Lung (tissue), 12 donors: ENCODE results near the gene SLC41A1. TPM values are rescaled to one million over a fixed set of nuclear protein-coding genes. Genes with fewer than 3 reads are reported as not detected.

Experiments used
- ATAC-seq: fragments of 200-7000 bp; cut with Tn5 transposase; one replicate; pipeline ENCODE4 v1.9.1; 2020; ENCODE audit warnings: moderate number of reproducible peaks; ENCODE audit not compliant: insufficient read depth, low FRiP score
- DNase-seq, 3 donors: peaks; one replicate each; pipeline ENCODE4 v3.0.0-alpha.2; 2013 to 2017
- H3K27ac ChIP-seq, 2 donors: one replicate each; pipeline ENCODE4 v1.5.1; 2013; ENCODE audit warnings: mild to moderate bottlenecking in 2 of 2, moderate library complexity in 2 of 2, control low read depth in 1 of 2, inconsistent platforms in 1 of 2, low read depth in 1 of 2, low read length in 1 of 2
- H3K27me3 ChIP-seq, 3 donors: one replicate each; pipeline ENCODE4 v1.5.1; 2013; ENCODE audit warnings: low read length in 2 of 3; ENCODE audit not compliant: control insufficient read depth in 3 of 3, insufficient read depth in 3 of 3
- H3K36me3 ChIP-seq, 4 donors: one replicate each; pipeline ENCODE4 v1.5.1; 2013; ENCODE audit warnings: low read length in 4 of 4, mild to moderate bottlenecking in 1 of 4, moderate library complexity in 1 of 4; ENCODE audit not compliant: control insufficient read depth in 4 of 4, insufficient read depth in 4 of 4
- H3K4me1 ChIP-seq, 5 donors: one replicate each; pipeline ENCODE4 v1.5.1; 2013; ENCODE audit warnings: low read length in 5 of 5, mild to moderate bottlenecking in 2 of 5, moderate library complexity in 1 of 5; ENCODE audit not compliant: control insufficient read depth in 5 of 5, insufficient read depth in 5 of 5
- H3K4me3 ChIP-seq: one replicate; pipeline ENCODE4 v1.5.1; 2013; ENCODE audit warnings: mild to moderate bottlenecking, control low read depth, moderate library complexity
- H3K9ac ChIP-seq, 2 donors: one replicate each; pipeline ENCODE4 v1.5.1; 2013; ENCODE audit warnings: low read length in 2 of 2, control low read depth in 1 of 2; ENCODE audit not compliant: insufficient read depth in 1 of 2
- H3K9me3 ChIP-seq, 4 donors: one replicate each; pipeline ENCODE4 v1.5.1; 2013; ENCODE audit warnings: low read length in 3 of 4, mild to moderate bottlenecking in 1 of 4, moderate library complexity in 1 of 4; ENCODE audit not compliant: control insufficient read depth in 4 of 4, insufficient read depth in 3 of 4
- CTCF ChIP-seq: IDR thresholded peaks from 2 replicates; pipeline ENCODE4 v1.5.1; 2012; ENCODE audit warnings: mild to moderate bottlenecking; ENCODE audit errors: control extremely low read depth, extremely low read depth
- WGBS, 2 donors: extraction: QIAGEN DNeasy Blood & Tissue Kit; methylation state at CpG; one replicate each; pipeline ENCODE4 v1.1.7; 2013; 5-methylcytosine and 5-hydroxymethylcytosine counted together
- polyA plus RNA-seq, 2 donors: library from polyadenylated mRNA; stranded (reverse); fragments of 200-250 nt; gene quantifications; one replicate each; pipeline ENCODE4 v1.2.1, GENCODE V29; 2013
- total RNA-seq, 2 donors: library from RNA; depleted of rRNA in 1 of 2; stranded (reverse); fragments of >200 nt in 1 of 2; gene quantifications; one replicate each; pipeline ENCODE4 v1.2.1, GENCODE V29; 2014 to 2021
- donor health status: control.
- donor health status: control.
- donor health status: Bipolar disorder and iron deficiency.
- donor health status: healthy.
- donor health status: DM: yes; HTN: yes; CAD: no.

Gene SLC41A1
- total and polyA plus RNA-seq, 4 donors, result 11.8 to 26.9 (median 22.4) TPM

DNA sequence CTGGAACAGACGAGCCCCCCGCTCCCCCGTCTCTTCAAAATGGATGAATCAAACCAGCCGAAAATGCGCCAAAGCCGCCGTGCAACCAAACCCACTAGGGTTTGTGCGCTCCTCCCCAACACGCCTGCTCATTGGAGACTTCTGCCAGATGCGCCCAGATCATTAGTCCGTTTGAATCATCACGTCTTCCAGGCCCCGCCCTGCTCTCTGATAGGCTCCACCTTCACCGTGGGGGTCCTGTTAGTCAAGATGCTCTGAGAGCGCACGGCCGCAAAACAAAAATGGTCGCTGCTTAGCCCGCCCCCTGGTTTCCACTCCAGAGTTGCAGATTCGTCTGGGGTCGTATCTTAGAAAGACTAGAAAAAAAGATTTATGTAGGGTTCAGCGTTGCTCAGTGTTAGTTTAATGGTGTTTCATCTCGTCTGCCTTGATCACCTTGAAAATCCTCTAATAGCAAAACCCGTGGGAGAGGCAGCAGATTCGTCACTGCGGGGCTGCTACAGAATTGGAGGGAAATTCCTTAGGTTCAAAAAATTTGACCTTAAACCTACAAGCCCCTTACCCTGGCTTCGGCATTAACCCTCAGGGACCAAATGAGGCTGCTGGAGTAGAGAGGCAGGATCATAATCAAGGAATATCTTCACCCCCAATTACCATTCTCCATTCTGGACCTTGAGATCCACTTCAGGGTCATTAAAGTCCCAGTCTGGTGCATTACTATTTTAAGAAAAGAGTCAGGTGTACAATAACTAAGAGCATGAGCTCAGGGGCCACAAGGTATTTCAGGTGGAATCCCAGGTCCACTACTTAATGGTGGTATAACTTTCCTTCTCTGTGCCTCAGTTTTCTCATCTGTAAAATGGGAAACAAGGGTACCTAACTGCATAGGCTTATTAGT, 62.6 kb downstream of the SLC41A1 start, which contains the start of gene NUCKS1:
TSS of gene NUCKS1 (minus strand) at position 45 of the 898 bp plus-strand sequence. CDS start 209 bp downstream, outside the sequence.
- no peaks in the 10 kb centered on the region for H3K9me3 ChIP-seq
- H3K36me3 ChIP-seq, result no peaks in the 10 kb centered on the region
- H3K9ac ChIP-seq, result peak within 1 kb of the TSS; percentile 85 to 93
- peak within 1 kb of the TSS; percentile 94 to 100 for H3K27ac ChIP-seq
- peaks cover 2 to 29% (median 15%) of the 10 kb centered on the region in 5 donors for H3K4me1 ChIP-seq
- H3K27me3 ChIP-seq, result no peaks in the 10 kb centered on the region
- ATAC-seq (peak; percentile 89), DNase-seq (peak; percentile 99 to 100 (median 100))
- no peak for TF ChIP-seq CTCF
- WGBS, 2 donors, result 0 to 1% methylated on average over 27 of the region's 27 CpGs
- H3K4me3 ChIP-seq, result peak within 1 kb of the TSS; percentile 59

DNA sequence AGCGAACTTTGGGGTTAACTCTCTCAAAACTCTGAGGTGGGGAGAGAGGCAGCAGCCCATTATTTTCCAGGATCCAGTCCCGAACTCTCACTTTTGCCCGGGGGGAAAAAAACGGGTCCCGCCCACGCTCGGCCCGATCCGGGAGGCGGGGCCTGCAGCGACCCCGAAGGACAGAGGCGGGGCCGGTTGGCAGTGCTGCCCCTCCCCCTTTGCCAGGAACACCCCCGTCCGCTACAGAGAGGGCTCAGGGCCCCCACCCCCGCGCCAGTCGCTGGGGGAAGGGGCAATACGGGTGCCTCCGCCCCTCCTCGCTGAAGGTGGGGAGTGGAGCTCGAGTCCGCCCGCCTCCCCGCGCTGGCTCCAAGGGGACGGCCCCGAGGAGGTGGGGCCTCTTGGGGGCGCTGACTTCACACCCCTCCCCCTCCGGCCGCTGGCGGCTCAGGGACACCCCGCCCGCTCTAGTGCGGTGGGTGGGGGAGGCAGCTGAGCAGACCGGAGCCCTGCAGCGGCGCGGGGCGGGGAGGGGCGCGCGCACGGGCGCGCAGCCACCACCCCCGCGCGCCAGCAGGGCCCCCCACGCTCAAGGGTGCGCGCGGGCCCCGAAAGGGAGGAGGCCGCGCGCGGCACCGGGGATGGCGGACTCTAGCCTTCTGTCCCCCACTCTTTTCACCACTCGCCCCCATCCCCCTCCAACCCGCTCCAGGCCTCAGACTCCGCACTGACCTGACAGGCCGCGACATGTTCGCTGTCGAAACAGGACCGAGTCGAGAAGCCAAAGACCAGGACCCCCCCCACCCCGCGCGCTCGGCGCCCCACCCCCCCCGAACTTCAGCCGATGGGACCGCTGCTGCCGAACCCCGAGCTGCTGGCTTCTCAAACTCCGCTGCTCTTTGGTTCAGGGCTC, 63.5 kb downstream of the SLC41A1 start:
- 0 to 1% methylated on average over 63 to 78 of the region's 81 CpGs for WGBS, 2 donors
- ATAC-seq, result peak; percentile 88

More for the DNA sequence above, 63.5 kb downstream of the SLC41A1 start:
- TF ChIP-seq CTCF, result no peak
- Histone ChIP-seq H3K36me3 (no peaks in the 10 kb centered on the region), H3K4me1 (peaks cover 3 to 29% (median 15%) of the 10 kb centered on the region in 5 donors), H3K9ac (peak overlapping the region; percentile 85 to 93), H3K9me3 (no peaks in the 10 kb centered on the region), H3K27ac (peak overlapping the region; percentile 94 to 100), H3K4me3 (peak overlapping the region; percentile 59), H3K27me3 (no peaks in the 10 kb centered on the region)
- DNase-seq, result peak; percentile 97 to 98 (median 97)
